Measurements from ENCODE around the gene PLXDC2. TPM values are rescaled to one million over a fixed set of nuclear protein-coding genes. Genes with fewer than 3 reads are reported as not detected.

The PLXDC2 gene
- total and polyA plus RNA-seq, 10 of the 15 experiments (the other 5 are each of a cell fraction or from before 2014, with no cell fraction given), result 0.05 to 1.8 (median 0.14) TPM; not detected in 2

DNA sequence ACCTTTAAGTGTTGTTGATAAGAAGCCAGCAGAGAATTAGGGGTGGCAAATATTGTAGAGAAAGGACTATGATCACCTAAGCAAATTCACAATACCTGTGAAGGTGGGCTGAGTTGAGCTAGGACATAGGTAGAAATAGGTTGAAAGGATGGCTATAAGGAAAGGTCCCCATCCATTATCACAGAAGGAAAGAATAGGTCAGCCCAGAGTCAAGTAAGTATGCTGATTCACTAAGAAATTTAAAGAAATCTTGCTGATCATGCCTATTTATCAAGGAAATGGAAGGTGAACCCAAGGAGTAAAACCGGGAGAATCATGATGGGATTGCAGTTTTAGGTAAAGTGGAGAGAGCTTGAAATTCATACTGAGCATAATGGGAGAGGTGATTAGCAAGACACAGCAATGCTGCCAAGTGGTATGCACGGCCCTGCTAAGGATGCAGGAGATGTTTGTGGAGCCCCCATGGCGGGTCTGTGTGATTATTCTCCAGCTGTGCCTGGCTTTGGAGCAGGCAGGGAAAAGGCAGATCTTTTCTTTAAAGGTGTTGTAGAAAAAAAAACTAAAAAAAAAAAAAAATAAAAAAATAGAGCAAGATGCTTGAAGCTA lies 399.4 kb downstream of the PLXDC2 start (continued):
- no peak for TF ChIP-seq KDM1A (IDR thresholded peaks at IDR 0.05; ENCODE audit: borderline replicate concordance)

DNA sequence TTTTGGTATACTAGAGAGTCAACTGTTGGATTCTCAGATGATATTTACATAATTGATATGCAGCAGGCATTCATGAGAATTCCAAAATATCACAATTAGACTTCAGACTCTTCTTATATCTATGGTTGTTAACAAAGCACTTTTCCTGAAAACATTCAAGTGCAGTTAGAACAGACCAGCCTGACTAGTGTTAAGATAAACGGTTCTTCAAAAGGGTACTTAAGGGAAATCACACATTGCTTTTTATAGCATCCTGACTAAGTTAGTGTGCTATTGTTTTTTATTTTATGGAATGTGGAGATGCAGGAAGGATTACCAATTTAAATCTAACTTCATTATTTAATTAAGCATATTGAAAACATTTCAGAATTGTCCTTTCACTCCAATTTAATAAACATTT lies 405.1 kb downstream of the PLXDC2 start:
- DNase-seq (ENCODE audit: low read depth, low spot score) (no peak), ATAC-seq (no peak), FAIRE-seq (no peak)
- Histone ChIP-seq H3K79me2 (ENCODE audit: control insufficient read depth, insufficient read depth, low read length) (no peaks in the 10 kb centered on the region), H2AFZ (ENCODE audit: control insufficient read depth, low read depth, low read length) (no peak overlapping the region), H3K9ac (ENCODE audit: control insufficient read depth, insufficient read depth, low read length) (no peak overlapping the region), H3K4me3 (no peak overlapping the region), H3K4me1 (ENCODE audit: control insufficient read depth, insufficient read depth, low read length) (no peaks in the 10 kb centered on the region), H3K27me3 (replicated peaks in 1 of 2; ENCODE audit: control insufficient read depth in 2 of 2, insufficient read depth in 2 of 2, low read length in 1 of 2) (no peaks in the 10 kb centered on the region), H4K20me1 (ENCODE audit: control insufficient read depth, insufficient read depth) (no peaks in the 10 kb centered on the region), H3K9me3 (replicated peaks; ENCODE audit: control insufficient read depth, insufficient read depth, low read length) (no peaks in the 10 kb centered on the region), H3K4me2 (ENCODE audit: control insufficient read depth, insufficient read depth) (no peak overlapping the region), H3K36me3 (ENCODE audit: control insufficient read depth in 2 of 2, insufficient read depth in 2 of 2, low read length in 1 of 2) (no peaks in the 10 kb centered on the region), H3K27ac (ENCODE audit: control insufficient read depth, insufficient read depth) (no peak overlapping the region)
- ChIA-PET POLR2A (no interaction called here), CTCF (no interaction called here), SMC1A (ENCODE audit: uncharacterized antibody, unreplicated experiment) (no interaction called here), RAD21 (ENCODE audit: unreplicated experiment) (no interaction called here)
- TF ChIP-seq CHD2 (IDR thresholded peaks at IDR 0.05; ENCODE audit: borderline replicate concordance, low read depth, low read length) (no peak), HDGF (IDR thresholded peaks at IDR 0.05) (no peak), EZH2 (IDR thresholded peaks at IDR 0.05; ENCODE audit: borderline replicate concordance, control insufficient read depth, low read depth, low read length) (no peak), KAT2A (conservative IDR thresholded peaks at IDR 0.05; ENCODE audit: control insufficient read depth, low read depth, low read length) (no peak), KLF5 (IDR thresholded peaks at IDR 0.05; ENCODE audit: partially characterized antibody) (no peak), PAX8 (IDR thresholded peaks at IDR 0.05) (no peak), TAF1 (IDR thresholded peaks at IDR 0.05; ENCODE audit: borderline replicate concordance, low read depth, low read length) (no peak), NFIC (IDR thresholded peaks at IDR 0.05; ENCODE audit: low read depth, low read length) (no peak), SIN3A (IDR thresholded peaks at IDR 0.05; ENCODE audit: low read depth, low read length) (no peak)
- TF ChIP-seq, protein P1, sequence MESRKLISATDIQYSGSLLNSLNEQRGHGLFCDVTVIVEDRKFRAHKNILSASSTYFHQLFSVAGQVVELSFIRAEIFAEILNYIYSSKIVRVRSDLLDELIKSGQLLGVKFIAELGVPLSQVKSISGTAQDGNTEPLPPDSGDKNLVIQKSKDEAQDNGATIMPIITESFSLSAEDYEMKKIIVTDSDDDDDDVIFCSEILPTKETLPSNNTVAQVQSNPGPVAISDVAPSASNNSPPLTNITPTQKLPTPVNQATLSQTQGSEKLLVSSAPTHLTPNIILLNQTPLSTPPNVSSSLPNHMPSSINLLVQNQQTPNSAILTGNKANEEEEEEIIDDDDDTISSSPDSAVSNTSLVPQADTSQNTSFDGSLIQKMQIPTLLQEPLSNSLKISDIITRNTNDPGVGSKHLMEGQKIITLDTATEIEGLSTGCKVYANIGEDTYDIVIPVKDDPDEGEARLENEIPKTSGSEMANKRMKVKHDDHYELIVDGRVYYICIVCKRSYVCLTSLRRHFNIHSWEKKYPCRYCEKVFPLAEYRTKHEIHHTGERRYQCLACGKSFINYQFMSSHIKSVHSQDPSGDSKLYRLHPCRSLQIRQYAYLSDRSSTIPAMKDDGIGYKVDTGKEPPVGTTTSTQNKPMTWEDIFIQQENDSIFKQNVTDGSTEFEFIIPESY (IDR thresholded peaks at IDR 0.05), result no peak
- TF ChIP-seq, protein P2, sequence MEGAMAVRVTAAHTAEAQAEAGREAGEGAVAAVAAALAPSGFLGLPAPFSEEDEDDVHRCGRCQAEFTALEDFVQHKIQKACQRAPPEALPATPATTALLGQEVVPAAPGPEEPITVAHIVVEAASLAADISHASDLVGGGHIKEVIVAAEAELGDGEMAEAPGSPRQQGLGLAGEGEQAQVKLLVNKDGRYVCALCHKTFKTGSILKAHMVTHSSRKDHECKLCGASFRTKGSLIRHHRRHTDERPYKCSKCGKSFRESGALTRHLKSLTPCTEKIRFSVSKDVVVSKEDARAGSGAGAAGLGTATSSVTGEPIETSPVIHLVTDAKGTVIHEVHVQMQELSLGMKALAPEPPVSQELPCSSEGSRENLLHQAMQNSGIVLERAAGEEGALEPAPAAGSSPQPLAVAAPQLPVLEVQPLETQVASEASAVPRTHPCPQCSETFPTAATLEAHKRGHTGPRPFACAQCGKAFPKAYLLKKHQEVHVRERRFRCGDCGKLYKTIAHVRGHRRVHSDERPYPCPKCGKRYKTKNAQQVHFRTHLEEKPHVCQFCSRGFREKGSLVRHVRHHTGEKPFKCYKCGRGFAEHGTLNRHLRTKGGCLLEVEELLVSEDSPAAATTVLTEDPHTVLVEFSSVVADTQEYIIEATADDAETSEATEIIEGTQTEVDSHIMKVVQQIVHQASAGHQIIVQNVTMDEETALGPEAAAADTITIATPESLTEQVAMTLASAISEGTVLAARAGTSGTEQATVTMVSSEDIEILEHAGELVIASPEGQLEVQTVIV (IDR thresholded peaks at IDR 0.05; ENCODE audit: borderline replicate concordance, partially characterized antibody), result no peak
- TF ChIP-seq, protein P3, sequence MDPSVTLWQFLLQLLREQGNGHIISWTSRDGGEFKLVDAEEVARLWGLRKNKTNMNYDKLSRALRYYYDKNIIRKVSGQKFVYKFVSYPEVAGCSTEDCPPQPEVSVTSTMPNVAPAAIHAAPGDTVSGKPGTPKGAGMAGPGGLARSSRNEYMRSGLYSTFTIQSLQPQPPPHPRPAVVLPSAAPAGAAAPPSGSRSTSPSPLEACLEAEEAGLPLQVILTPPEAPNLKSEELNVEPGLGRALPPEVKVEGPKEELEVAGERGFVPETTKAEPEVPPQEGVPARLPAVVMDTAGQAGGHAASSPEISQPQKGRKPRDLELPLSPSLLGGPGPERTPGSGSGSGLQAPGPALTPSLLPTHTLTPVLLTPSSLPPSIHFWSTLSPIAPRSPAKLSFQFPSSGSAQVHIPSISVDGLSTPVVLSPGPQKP (IDR thresholded peaks at IDR 0.05; ENCODE audit: low read depth, low read length), result no peak
- TF ChIP-seq, protein P4, sequence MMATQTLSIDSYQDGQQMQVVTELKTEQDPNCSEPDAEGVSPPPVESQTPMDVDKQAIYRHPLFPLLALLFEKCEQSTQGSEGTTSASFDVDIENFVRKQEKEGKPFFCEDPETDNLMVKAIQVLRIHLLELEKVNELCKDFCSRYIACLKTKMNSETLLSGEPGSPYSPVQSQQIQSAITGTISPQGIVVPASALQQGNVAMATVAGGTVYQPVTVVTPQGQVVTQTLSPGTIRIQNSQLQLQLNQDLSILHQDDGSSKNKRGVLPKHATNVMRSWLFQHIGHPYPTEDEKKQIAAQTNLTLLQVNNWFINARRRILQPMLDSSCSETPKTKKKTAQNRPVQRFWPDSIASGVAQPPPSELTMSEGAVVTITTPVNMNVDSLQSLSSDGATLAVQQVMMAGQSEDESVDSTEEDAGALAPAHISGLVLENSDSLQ (IDR thresholded peaks at IDR 0.05), result no peak
- in situ Hi-C loops (cut with MboI) (no loop called here), intact Hi-C loops (cut with micrococcal nuclease; ENCODE audit: unreplicated experiment) (no loop called here)
- BruUV-seq (replicated peaks), result no TSS peak
- WGBS (ENCODE audit: insufficient coverage, insufficient replicate concordance, low lambda C conversion rate, missing lambda C conversion rate), result 21% methylated on average over 1 of the region's 1 CpG
